GM19043 (cell line): Measurements from ENCODE around the gene XKR8.
"Not testable (repeated sequence)": the region's sequence is repeated elsewhere in the genome, so short reads cannot be mapped to it uniquely, and the experiment has no call there.

Source experiments
- ATAC-seq: cut with Tn5 transposase; IDR thresholded peaks from one replicate; pipeline ENCODE4 v1.9.1; 2021; ENCODE audit warnings: low read depth; ENCODE audit not compliant: unreplicated experiment

Gene XKR8

DNA sequence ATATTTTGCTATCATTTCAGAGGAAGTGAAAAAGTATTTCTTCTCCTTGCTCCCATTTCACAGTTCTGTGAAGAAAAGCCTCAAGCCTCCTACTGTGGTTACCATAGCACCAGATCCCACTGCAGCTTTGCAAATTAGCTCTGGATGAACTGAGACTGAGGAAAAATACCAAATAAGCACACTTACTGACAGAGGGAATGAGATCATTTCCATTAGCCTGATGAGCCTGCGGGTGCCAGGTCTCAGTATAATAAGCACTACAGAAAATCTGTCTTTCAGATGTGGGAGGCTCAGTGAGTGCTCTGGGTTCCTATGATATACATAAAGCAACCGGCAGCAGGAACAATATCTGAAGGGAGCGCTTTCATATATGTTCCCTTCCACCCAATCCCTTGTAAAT is 21.4 kb downstream of the XKR8 start:
- no peak for ATAC-seq

- ATAC-seq: no peak
These were observed 31.3 kb downstream of the XKR8 start for GRCh38 chr1:27990920-27991537.

GRCh38 chr1:27992276-27992675 is 32.5 kb downstream of the XKR8 start:
- ATAC-seq: no peak

DNA sequence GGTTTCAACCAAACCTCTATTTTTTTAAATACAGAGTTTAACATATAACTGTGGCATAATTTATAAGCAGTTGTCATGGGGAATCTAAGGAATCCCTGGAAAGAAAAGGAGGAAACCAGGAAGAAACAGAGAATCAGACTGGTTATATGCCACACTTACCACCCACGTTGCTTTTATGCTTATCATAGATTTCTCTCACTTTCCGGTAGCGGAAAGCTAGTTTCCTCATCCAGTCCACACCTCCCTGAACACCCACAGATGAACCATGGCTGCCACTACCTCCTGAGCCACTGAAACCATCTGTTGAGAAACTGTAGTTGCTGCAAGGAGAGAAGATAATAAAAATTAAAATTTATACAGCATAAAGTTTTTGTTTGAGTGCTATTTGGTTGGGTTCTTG is 33.5 kb downstream of the XKR8 start:
- ATAC-seq: no peak

- no peak for ATAC-seq
These were observed 34.3 kb downstream of the XKR8 start for GRCh38 chr1:27994060-27994459.

- not testable (repeated sequence) for ATAC-seq
These were observed 34.8 kb downstream of the XKR8 start for GRCh38 chr1:27994526-27994925.

DNA sequence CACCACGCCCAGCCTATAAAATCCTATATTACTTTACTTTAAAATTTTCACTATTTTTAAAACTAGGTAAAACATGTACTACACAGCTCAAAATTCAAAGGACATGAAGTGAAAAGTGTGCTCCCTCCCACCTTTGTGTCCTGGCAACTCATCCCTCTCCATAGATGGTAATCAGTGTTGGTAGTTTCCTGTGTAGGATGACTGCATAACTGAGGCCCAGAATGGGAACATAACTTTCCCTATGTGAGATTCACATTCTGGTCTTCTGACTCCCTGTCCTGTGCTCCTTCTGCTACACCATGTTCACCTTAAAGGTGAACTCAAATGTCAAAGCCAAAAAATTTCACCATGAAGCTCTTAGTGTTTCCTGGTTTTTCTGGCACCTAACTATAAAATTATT is 39.3 kb downstream of the XKR8 start:
- no peak for ATAC-seq

- ATAC-seq: no peak
These were observed 42.8 kb downstream of the XKR8 start for GRCh38 chr1:28002600-28002999.

GRCh38 chr1:28003117-28003516 is 43.3 kb downstream of the XKR8 start:
- ATAC-seq: not testable (repeated sequence)

- ATAC-seq: no peak
These were observed 51.2 kb downstream of the XKR8 start for GRCh38 chr1:28010969-28011368.
